Suprapubic skin (tissue), 4 donors: ENCODE measurements around the gene SDS.

Experiments
- POLR2A ChIP-seq, 2 donors: fragments of 450-650 bp; IDR thresholded peaks; one replicate each; pipeline ENCODE4 v1.6.1; 2017; ENCODE audit warnings: antibody characterized with exemption in 2 of 2, mild to moderate bottlenecking in 2 of 2, moderate library complexity in 2 of 2
- POLR2AphosphoS5 ChIP-seq, 3 donors: sonication (generic); formaldehyde crosslinking; IDR thresholded peaks; one replicate each; pipeline ENCODE4 v1.6.1; 2017; ENCODE audit warnings: antibody characterized with exemption in 3 of 3

DNA sequence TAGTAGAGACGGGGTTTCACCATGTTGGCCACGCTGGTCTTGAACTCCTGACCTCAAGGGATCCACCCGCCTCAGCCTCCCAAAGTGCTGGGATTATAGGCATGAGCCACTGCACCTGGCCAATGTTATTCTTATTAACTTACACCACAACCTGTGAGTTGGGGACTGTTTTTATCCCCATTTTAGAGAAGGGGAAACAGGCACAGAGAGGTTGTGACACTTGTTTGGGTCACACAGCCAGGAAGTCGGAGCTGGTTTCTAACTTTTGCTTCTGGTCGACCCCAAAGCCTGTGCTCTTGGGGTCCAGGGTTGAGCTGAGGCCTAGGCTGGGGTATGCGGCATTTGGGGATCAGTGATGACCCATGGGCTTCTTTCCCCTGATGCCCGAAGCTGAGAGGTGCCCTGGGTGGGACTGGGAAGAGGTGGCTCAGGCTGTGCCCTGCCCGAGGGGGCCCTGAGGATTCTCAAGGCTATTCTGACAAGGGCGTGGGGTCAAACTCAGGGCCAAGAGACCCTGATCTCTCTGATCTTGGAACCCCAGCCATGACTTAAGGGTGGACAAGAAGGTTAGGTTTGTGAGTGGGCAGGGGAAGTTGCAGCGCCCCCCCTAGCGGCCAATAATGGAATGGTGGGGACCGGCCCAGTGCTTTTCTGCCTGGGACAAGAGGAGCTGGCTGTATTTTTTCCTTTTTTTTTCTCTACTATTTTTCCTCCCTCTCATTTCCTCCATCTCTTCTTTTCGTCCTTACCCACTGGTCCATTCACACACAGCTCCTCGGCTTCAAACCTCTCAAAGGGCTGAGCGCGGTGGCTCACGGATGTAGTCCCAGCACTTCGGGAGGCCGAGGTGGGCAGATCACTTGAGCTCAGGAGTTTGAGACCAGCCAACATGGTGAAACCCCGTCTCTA, 21.5 kb upstream of the SDS start:
- TF ChIP-seq POLR2AphosphoS5 (IDR thresholded peaks at IDR 0.05), result no peak
- no peak for TF ChIP-seq POLR2A (IDR thresholded peaks at IDR 0.05)
